Muscle of arm (tissue), 14 donors: ENCODE measurements around the gene CEP295NL. TPM values are rescaled to one million over a fixed set of nuclear protein-coding genes. Genes with fewer than 3 reads are reported as not detected.
A peak's percentile ranks its signal among the peaks of the same experiment; 100 is the strongest.
"Not testable (repeated sequence)": the region's sequence is repeated elsewhere in the genome, so short reads cannot be mapped to it uniquely, and the experiment has no call there.

Experiments used
- DNase-seq: peaks from one replicate; pipeline ENCODE4 v3.0.0-alpha.2; 2013
- long read RNA-seq, 11 donors: transcript quantifications; one replicate each; lab custom pipeline, GENCODE V29; 2026
- polyA plus RNA-seq, 12 donors: library from polyadenylated mRNA; unstranded; fragments of 120-200 nt; gene quantifications; one replicate each; pipeline ENCODE4 v1.2.1, GENCODE V29; 2013; ENCODE audit not compliant: insufficient read length in 12 of 12

The CEP295NL gene
- polyA plus RNA-seq: under 1 TPM in 8 of 12 donors, not detected in 4; 0.09 to 0.65 (median 0.35) TPM
- long read RNA-seq, donor 1: 0 reads
- long read RNA-seq, donor 2: 0 reads
- long read RNA-seq, donor 3: 0 reads
- long read RNA-seq, donor 4: 0 reads
- long read RNA-seq, donor 5: 0 reads
- long read RNA-seq, donor 6: 0 reads
- long read RNA-seq, donor 7: 0 reads
- long read RNA-seq, donor 8: 0 reads
- long read RNA-seq, donor 9: 0 reads
- long read RNA-seq, donor 10: 0 reads
- long read RNA-seq, donor 11: 0 reads

GRCh38 chr17:78903101-78903779 is at the start of gene CEP295NL:
Gene CEP295NL, minus strand, starts transcription at chr17:78903201. Its CDS starts 1,373 bp downstream, at chr17:78901828.
- DNase-seq: no peak

GRCh38 chr17:78952706-78953105 is 49.7 kb upstream of the CEP295NL start:
- no peak for DNase-seq

- DNase-seq: no peak
These were observed 49.1 kb upstream of the CEP295NL start for GRCh38 chr17:78951967-78952551.

GRCh38 chr17:78950870-78951269 is 47.9 kb upstream of the CEP295NL start:
- no peak for DNase-seq

- no peak for DNase-seq
These were observed 44.5 kb upstream of the CEP295NL start for GRCh38 chr17:78947235-78948149.

- no peak for DNase-seq
These were observed 43.6 kb upstream of the CEP295NL start for GRCh38 chr17:78946631-78947030.

- no peak for DNase-seq
These were observed 43.1 kb upstream of the CEP295NL start for GRCh38 chr17:78946131-78946530.

- DNase-seq: not testable (repeated sequence)
These were observed 42.5 kb upstream of the CEP295NL start for GRCh38 chr17:78945455-78945854.

- no peak for DNase-seq
These were observed 42.0 kb upstream of the CEP295NL start for GRCh38 chr17:78944956-78945355.

GRCh38 chr17:78944026-78944425 is 41.0 kb upstream of the CEP295NL start:
- DNase-seq: no peak

GRCh38 chr17:78940708-78941107 is 37.7 kb upstream of the CEP295NL start:
- no peak for DNase-seq

GRCh38 chr17:78940258-78940657 is 37.3 kb upstream of the CEP295NL start:
- DNase-seq: no peak

GRCh38 chr17:78939615-78940014 is 36.6 kb upstream of the CEP295NL start:
- DNase-seq: no peak

- no peak for DNase-seq
These were observed 34.6 kb upstream of the CEP295NL start for GRCh38 chr17:78937561-78937960.

GRCh38 chr17:78935419-78936323 is 32.7 kb upstream of the CEP295NL start:
- peak; percentile 85 for DNase-seq

GRCh38 chr17:78934681-78935418 is 31.8 kb upstream of the CEP295NL start:
- no peak for DNase-seq

GRCh38 chr17:78933959-78934568 is 31.1 kb upstream of the CEP295NL start:
- peak; percentile 96 for DNase-seq

GRCh38 chr17:78933025-78933958 is 30.3 kb upstream of the CEP295NL start:
- no peak for DNase-seq
